Fibroblast of lung (primary cell): Measurements from ENCODE around the gene MED10. TPM values are rescaled to one million over a fixed set of nuclear protein-coding genes. Genes with fewer than 3 reads are reported as not detected.

ENCODE experiments used
- DNase-seq, 2 donors: peaks; one replicate each; pipeline versions ENCODE4 v3.0.0 to v3.0.0-alpha.2; 2010; ENCODE audit warnings: low read depth in 2 of 2
- H2AFZ ChIP-seq: 2 replicates; pipeline ENCODE4 v1.5.1; 2012; ENCODE audit warnings: low read length, control low read depth, inconsistent platforms
- H3K27ac ChIP-seq: 2 replicates; pipeline ENCODE4 v1.5.1; 2011; ENCODE audit warnings: low read length, control low read depth; ENCODE audit not compliant: insufficient read depth
- H3K27me3 ChIP-seq: 2 replicates; pipeline ENCODE4 v1.5.1; 2011; ENCODE audit warnings: mild to moderate bottlenecking, low read length; ENCODE audit not compliant: control insufficient read depth, insufficient read depth
- H3K36me3 ChIP-seq: 2 replicates; pipeline ENCODE4 v1.5.1; 2011; ENCODE audit warnings: low read length; ENCODE audit not compliant: control insufficient read depth, insufficient read depth
- H3K4me1 ChIP-seq: 2 replicates; pipeline ENCODE4 v1.5.1; 2011; ENCODE audit warnings: low read length; ENCODE audit not compliant: control insufficient read depth, insufficient read depth; ENCODE audit errors: extremely low read depth
- H3K4me2 ChIP-seq: 2 replicates; pipeline ENCODE4 v1.5.1; 2011; ENCODE audit warnings: low read length, control low read depth; ENCODE audit not compliant: insufficient read depth; ENCODE audit errors: extremely low read depth
- H3K4me3 ChIP-seq, 4 experiments: fragments of 200-600 bp in 1 of 4; sonication (generic) in 1 of 4; replicated peaks in 1 of 4; 2 replicates each; pipeline ENCODE4 v1.5.1; 2011 to 2016; ENCODE audit warnings: low read length in 4 of 4, low read depth in 3 of 4, mild to moderate bottlenecking in 3 of 4, control low read depth in 2 of 4, inconsistent platforms in 1 of 4, mixed read lengths in 1 of 4; ENCODE audit not compliant: insufficient read depth in 1 of 4; ENCODE audit errors: control extremely low read depth in 1 of 4
- H3K79me2 ChIP-seq: 2 replicates; pipeline ENCODE4 v1.5.1; 2012; ENCODE audit warnings: mild to moderate bottlenecking, low read length, inconsistent platforms; ENCODE audit not compliant: control insufficient read depth, insufficient read depth
- H3K9ac ChIP-seq: 2 replicates; pipeline ENCODE4 v1.5.1; 2011; ENCODE audit warnings: mild to moderate bottlenecking, low read length, control low read depth; ENCODE audit not compliant: insufficient read depth
- H3K9me3 ChIP-seq: 2 replicates; pipeline ENCODE4 v1.5.1; 2012; ENCODE audit warnings: low read depth, low read length; ENCODE audit not compliant: control insufficient read depth, insufficient read depth
- H4K20me1 ChIP-seq: 2 replicates; pipeline ENCODE4 v1.5.1; 2011; ENCODE audit warnings: low read length; ENCODE audit not compliant: control insufficient read depth, insufficient read depth; ENCODE audit errors: extremely low read depth
- CTCF ChIP-seq, 2 donors: IDR thresholded peaks in 1 of 2; conservative IDR thresholded peaks in 1 of 2; 1 replicate in 1 of 2; 2 replicates in 1 of 2; pipeline ENCODE4 v1.5.1; 2011 to 2012; ENCODE audit warnings: low read length in 2 of 2, control low read depth in 1 of 2, inconsistent platforms in 1 of 2, low read depth in 1 of 2, mild to moderate bottlenecking in 1 of 2
- EZH2 ChIP-seq: IDR thresholded peaks from 2 replicates; pipeline ENCODE4 v1.5.1; 2012; ENCODE audit warnings: low read length, control low read depth, mild to moderate bottlenecking; ENCODE audit errors: missing control alignments
- polyA plus RNA-seq, 2 donors: library from polyadenylated mRNA; depleted of rRNA in 1 of 2; stranded (reverse) in 1 of 2; unstranded in 1 of 2; fragments of >200 nt; gene quantifications; 2 replicates each; pipeline ENCODE4 v1.2.1, GENCODE V29; 2011 to 2012; ENCODE audit warnings: missing spikeins in 1 of 2
- total RNA-seq: library from RNA; depleted of rRNA; stranded (reverse); fragments of >200 nt; gene quantifications from 2 replicates; pipeline ENCODE4 v1.2.1, GENCODE V29; 2014

Gene MED10
- total and polyA plus RNA-seq, 2 donors (not counting 1 experiment from before 2014, with no cell fraction given): 13.5 to 52.9 TPM

- no peak for DNase-seq
- Histone ChIP-seq H3K27ac (no peak overlapping the region), H3K9ac (no peak overlapping the region), H2AFZ (no peak overlapping the region), H3K4me2 (no peak overlapping the region), H3K79me2 (no peaks in the 10 kb centered on the region), H3K27me3 (no peaks in the 10 kb centered on the region), H3K9me3 (no peaks in the 10 kb centered on the region), H3K4me1 (no peaks in the 10 kb centered on the region), H3K4me3 (no peak overlapping the region), H3K36me3 (no peaks in the 10 kb centered on the region), H4K20me1 (no peaks in the 10 kb centered on the region)
- TF ChIP-seq EZH2 (no peak), CTCF (conservative IDR thresholded peaks at IDR 0.05 in 1 of 2, IDR thresholded peaks at IDR 0.05 in 1 of 2; ENCODE audit: low read depth in 1 of 2, low read length in 2 of 2) (no peak)
Observed at GRCh38 chr5:6389946-6390530, 11.7 kb upstream of the MED10 start.

DNA sequence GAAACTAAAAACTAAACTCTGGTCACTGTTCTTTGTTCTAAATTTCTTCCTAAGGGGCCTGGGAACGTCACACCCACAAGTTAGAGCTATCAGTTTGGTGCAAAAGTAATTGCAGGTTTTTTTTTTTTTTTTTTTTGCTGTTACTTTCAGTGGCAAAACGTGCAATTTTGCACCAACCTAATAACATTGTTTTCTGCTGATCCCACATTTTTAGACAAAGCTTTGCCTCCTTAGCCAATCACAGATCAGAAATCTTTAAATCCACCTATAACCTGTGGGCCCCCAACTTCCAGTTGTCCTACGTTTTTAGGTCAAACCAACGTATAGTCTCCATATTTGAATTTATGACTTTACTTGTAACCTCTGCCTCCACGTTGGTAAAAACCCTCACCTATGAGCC, 11.1 kb upstream of the MED10 start:
- H2AFZ ChIP-seq: no peak overlapping the region
- no peak overlapping the region for H3K9ac ChIP-seq
- DNase-seq: no peak
- TF ChIP-seq CTCF (conservative IDR thresholded peaks at IDR 0.05 in 1 of 2, IDR thresholded peaks at IDR 0.05 in 1 of 2; ENCODE audit: low read depth in 1 of 2, low read length in 2 of 2) (no peak), EZH2 (no peak)
- H4K20me1 ChIP-seq: no peaks in the 10 kb centered on the region
- no peaks in the 10 kb centered on the region for H3K79me2 ChIP-seq
- H3K9me3 ChIP-seq: no peaks in the 10 kb centered on the region
- H3K4me3 ChIP-seq: no peak overlapping the region
- H3K27ac ChIP-seq: no peak overlapping the region
- no peaks in the 10 kb centered on the region for H3K36me3 ChIP-seq
- H3K4me2 ChIP-seq: no peak overlapping the region
- no peaks in the 10 kb centered on the region for H3K27me3 ChIP-seq
- H3K4me1 ChIP-seq: no peaks in the 10 kb centered on the region

DNA sequence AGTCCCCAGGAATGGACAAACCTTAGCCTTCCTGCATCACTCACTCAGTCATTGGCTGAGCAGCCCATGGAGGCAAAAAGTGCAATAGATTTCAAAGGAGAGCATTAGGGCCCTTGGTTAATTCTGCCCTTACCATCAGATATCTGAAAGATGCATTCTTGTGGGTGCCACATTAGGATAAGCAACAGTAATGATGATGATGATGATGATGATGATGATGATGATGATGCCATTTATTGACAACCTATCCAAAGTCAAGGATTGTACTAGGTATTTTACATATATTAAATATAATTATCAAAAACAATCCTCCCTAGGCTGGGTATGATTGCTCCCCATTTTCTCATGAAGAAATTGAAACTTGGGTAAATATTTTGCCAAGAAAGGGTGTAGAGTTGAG, 9.6 kb upstream of the MED10 start:
- Histone ChIP-seq H3K4me1 (no peaks in the 10 kb centered on the region), H3K27me3 (no peaks in the 10 kb centered on the region), H3K27ac (no peak overlapping the region), H3K36me3 (no peaks in the 10 kb centered on the region), H3K9me3 (no peaks in the 10 kb centered on the region), H4K20me1 (no peaks in the 10 kb centered on the region), H3K4me2 (no peak overlapping the region), H2AFZ (no peak overlapping the region), H3K79me2 (no peaks in the 10 kb centered on the region), H3K4me3 (no peak overlapping the region), H3K9ac (no peak overlapping the region)
- no peak for DNase-seq
- TF ChIP-seq CTCF (conservative IDR thresholded peaks at IDR 0.05 in 1 of 2, IDR thresholded peaks at IDR 0.05 in 1 of 2; ENCODE audit: low read depth in 1 of 2, low read length in 2 of 2) (no peak), EZH2 (no peak)
